Progenitor cell of endocrine pancreas (in vitro differentiated cells): Measurements from ENCODE around the gene POLR2E. TPM values are rescaled to one million over a fixed set of nuclear protein-coding genes. Genes with fewer than 3 reads are reported as not detected.
"Not testable (repeated sequence)": the region's sequence is repeated elsewhere in the genome, so short reads cannot be mapped to it uniquely, and the experiment has no call there.

ENCODE experiments used
- DNase-seq: peaks from one replicate; pipeline ENCODE4 v3.0.0; 2021; ENCODE audit warnings: low spot score; ENCODE audit not compliant: unreplicated experiment
- H3K27ac Mint-ChIP-seq: 2 replicates; pipeline ENCODE4 v1.8.0; 2021; ENCODE audit warnings: mild to moderate bottlenecking, moderate library complexity, mixed read lengths
- H3K27me3 Mint-ChIP-seq: 2 replicates; pipeline ENCODE4 v1.8.0; 2021; ENCODE audit warnings: mixed read lengths
- H3K36me3 Mint-ChIP-seq: 2 replicates; pipeline ENCODE4 v1.8.0; 2022; ENCODE audit warnings: mixed read lengths; ENCODE audit not compliant: insufficient read depth
- H3K4me1 Mint-ChIP-seq: 2 replicates; pipeline ENCODE4 v1.8.0; 2021; ENCODE audit warnings: low read depth, mixed read lengths
- H3K4me3 Mint-ChIP-seq: 2 replicates; pipeline ENCODE4 v1.8.0; 2021; ENCODE audit warnings: low read depth, mild to moderate bottlenecking, moderate library complexity, mixed read lengths
- H3K9me3 Mint-ChIP-seq: 2 replicates; pipeline ENCODE4 v1.8.0; 2021; ENCODE audit warnings: low read depth, mixed read lengths
- CTCF ChIP-seq: fragments of 200-600 bp; sonication (generic); IDR thresholded peaks from one replicate; pipeline ENCODE4 v1.5.0; 2021; ENCODE audit warnings: antibody characterized with exemption, mild to moderate bottlenecking; ENCODE audit not compliant: unreplicated experiment
- total RNA-seq: library from RNA; stranded (reverse); gene quantifications from 2 replicates; pipeline ENCODE4 v1.2.1, GENCODE V29; 2021

POLR2E gene
- total RNA-seq, 1 donor from 2014 or later, result 161 TPM

DNA sequence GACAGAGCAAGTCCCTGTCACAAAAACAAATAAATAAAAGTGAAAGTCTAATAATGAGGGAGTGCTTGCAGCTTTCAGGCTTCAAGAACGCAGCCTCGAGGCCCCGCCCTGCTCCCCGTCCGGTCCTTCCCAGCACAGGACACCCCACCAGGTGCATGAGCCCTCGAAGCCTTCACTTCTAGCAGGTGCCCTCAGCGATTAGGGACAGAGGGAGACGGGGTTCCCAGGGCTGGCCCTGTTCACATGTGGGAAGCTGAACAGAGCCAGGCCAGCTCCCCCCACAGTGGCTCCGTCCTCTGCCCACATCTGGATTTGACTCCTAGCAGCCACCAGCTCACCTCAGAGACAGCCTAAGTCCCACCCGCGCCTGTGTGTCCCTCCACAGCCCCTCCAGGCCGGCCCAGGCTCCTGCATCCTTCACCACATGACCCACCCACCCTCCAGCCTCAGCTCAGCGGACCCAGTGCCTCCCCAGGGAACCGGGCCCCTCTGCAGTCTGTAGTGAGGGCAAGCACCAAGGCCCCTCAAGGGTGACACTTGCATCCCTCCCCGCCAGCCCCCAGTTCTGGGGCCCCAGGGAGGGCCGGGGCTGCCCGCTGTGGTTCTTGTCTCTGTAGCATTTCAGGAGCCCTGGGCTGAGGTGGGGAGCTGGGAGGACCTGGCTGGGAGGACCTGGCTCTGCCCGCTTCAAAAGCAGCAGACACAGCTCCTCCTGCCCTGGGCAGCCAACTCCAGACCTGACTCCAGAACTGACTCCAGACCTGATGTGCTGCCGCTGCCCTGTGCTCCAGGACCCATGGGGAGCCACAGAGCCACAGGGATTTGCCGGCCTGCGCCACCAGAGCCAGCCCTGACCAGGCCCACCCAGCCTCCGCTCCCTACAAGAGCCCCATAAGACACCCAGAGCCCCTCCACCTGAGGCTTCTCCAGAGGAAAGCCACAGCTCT is 35.9 kb upstream of the POLR2E start:
- TF ChIP-seq CTCF, result no peak
- Mint-ChIP-seq H3K9me3 (no peaks in the 10 kb centered on the region), H3K4me1 (no peaks in the 10 kb centered on the region), H3K27ac (no peak overlapping the region), H3K4me3 (no peak overlapping the region), H3K27me3 (no peaks in the 10 kb centered on the region), H3K36me3 (no peaks in the 10 kb centered on the region)
- DNase-seq, result no peak

DNA sequence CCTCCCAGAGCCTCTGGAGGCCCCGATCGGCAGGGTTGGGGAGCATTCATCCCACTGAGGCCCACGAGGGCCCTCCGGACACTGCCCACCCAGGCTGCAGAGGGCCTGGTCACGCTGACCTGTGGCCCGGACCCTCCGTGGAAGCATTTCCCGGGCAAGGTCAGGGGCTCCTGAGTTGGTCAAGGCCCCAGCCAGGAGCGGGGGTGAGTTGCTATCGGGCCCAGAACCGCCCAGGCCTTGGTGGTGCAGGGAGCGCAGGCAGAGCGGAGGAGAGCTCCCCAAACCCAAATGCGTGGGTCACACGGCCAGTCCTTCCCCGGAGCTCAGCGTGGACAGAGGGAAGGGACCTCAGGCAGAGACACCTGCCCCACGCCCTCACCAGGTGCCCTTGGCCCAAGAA is 34.4 kb upstream of the POLR2E start:
- Mint-ChIP-seq H3K36me3 (no peaks in the 10 kb centered on the region), H3K9me3 (no peaks in the 10 kb centered on the region), H3K4me1 (no peaks in the 10 kb centered on the region), H3K27me3 (no peaks in the 10 kb centered on the region), H3K4me3 (no peak overlapping the region), H3K27ac (no peak overlapping the region)
- TF ChIP-seq CTCF, result no peak
- DNase-seq, result no peak

- H3K9me3 Mint-ChIP-seq, H3K27me3 Mint-ChIP-seq, H3K36me3 Mint-ChIP-seq, H3K4me1 Mint-ChIP-seq, DNase-seq, H3K27ac Mint-ChIP-seq, H3K4me3 Mint-ChIP-seq: not testable (repeated sequence)
Observed at GRCh38 chr19:1129084-1129483, 33.9 kb upstream of the POLR2E start.

- Mint-ChIP-seq H3K9me3 (no peaks in the 10 kb centered on the region), H3K4me3 (no peak overlapping the region), H3K27me3 (no peaks in the 10 kb centered on the region), H3K36me3 (no peaks in the 10 kb centered on the region), H3K27ac (no peak overlapping the region), H3K4me1 (no peaks in the 10 kb centered on the region)
- no peak for TF ChIP-seq CTCF
- DNase-seq, result no peak
Observed at GRCh38 chr19:1128106-1128505, 32.9 kb upstream of the POLR2E start.

DNA sequence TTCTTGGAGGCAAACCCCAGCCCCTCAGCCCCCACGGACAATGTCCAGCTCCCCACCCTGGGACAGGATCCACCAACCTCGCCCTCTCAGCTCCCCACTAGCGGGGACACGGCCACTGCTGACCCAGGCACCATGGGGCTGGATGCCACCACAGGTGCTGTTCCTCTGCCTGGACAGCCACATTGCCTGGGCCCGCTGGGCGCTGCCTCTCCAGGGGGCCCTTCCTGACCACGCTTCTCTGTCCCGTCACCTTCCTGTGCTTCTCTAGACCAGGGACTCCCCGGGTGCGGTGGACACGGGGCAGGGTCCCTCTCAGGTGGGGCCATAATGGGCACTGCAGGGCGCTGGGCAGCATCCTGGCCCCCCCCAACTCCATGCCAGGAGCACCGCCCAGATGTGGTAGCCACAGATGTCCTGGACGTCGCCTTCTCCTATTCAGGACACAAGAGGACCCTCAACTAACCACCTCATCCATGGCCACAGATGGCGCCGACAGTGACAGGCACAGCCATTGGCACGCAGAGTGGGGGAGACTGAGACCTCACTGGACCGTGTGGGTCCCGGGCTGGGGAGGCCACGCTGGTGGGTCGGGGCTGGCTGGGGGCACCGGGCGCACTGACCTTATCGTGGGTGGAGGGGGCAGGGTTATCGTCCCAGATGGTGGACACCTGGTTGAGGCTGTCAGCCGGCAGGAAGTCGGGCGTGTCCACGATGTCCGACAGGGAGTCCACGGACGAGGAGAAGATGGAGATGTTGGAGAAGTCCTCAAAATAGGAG is 32.0 kb upstream of the POLR2E start:
- Mint-ChIP-seq H3K9me3 (no peaks in the 10 kb centered on the region), H3K4me3 (no peak overlapping the region), H3K27ac (no peak overlapping the region), H3K4me1 (no peaks in the 10 kb centered on the region), H3K36me3 (no peaks in the 10 kb centered on the region), H3K27me3 (no peaks in the 10 kb centered on the region)
- DNase-seq, result no peak
- no peak for TF ChIP-seq CTCF
